Measurements from ENCODE around the gene ANO9.

GRCh38 chr11:471468-472145, 29.8 kb upstream of the ANO9 start:
- TF ChIP-seq CTCF (conservative IDR thresholded peaks at IDR 0.05) (no peak), ZFX (IDR thresholded peaks at IDR 0.05) (no peak)
